ENCODE data around the gene TMED6.
A peak's percentile ranks its signal among the peaks of the same experiment; 100 is the strongest.

The TMED6 gene

DNA sequence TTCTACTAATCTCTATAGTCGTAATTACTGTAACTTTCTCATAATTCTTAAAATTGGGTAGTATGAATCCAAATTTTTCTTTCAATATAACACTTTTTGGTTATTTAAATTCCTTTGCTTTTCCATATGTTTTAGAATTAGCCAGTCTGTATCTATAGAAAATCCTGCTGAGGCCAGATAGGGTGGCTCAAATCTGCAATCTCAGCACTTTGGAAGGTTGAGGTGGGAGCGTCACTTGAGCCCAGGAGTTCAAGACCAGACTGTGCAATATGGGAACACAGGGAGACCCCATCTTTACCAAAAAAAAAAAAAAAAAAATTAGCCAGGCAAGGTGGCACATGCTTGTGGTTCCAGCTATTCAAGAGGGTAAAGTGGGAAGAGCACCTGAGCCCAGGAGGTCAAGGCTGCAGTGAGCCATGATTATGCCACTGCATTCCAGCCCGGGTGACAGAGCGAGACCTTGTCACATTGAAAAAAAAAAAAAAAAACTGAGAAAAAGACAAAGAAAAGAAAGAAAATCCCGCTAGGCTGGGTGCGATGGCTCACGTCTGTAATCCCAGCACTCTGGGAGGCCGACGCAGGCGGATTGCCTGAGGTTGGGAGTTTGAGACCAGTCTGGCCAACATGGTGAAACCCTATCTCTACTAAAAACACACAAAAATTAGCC, 24.9 kb upstream of the TMED6 start:
- no peak for TF ChIP-seq EZH2phosphoT487 (conservative IDR thresholded peaks at IDR 0.05; ENCODE audit: low read length)
- TF ChIP-seq, protein P1, sequence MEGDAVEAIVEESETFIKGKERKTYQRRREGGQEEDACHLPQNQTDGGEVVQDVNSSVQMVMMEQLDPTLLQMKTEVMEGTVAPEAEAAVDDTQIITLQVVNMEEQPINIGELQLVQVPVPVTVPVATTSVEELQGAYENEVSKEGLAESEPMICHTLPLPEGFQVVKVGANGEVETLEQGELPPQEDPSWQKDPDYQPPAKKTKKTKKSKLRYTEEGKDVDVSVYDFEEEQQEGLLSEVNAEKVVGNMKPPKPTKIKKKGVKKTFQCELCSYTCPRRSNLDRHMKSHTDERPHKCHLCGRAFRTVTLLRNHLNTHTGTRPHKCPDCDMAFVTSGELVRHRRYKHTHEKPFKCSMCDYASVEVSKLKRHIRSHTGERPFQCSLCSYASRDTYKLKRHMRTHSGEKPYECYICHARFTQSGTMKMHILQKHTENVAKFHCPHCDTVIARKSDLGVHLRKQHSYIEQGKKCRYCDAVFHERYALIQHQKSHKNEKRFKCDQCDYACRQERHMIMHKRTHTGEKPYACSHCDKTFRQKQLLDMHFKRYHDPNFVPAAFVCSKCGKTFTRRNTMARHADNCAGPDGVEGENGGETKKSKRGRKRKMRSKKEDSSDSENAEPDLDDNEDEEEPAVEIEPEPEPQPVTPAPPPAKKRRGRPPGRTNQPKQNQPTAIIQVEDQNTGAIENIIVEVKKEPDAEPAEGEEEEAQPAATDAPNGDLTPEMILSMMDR (IDR thresholded peaks at IDR 0.05; ENCODE audit: insufficient read depth, low read length, poor library complexity, severe bottlenecking), result no peak
- H3K27me3 ChIP-seq (ENCODE audit: low read length), result no peaks in the 10 kb centered on the region
- no peak overlapping the region for H3K9ac ChIP-seq (ENCODE audit: low read length)
- peaks cover 6% of the 10 kb centered on the region; the same call in 1 of the 2 replicates for H3K79me2 ChIP-seq (ENCODE audit: insufficient read depth, low read length)
- H4K20me1 ChIP-seq (ENCODE audit: low read depth, low read length), result no peaks in the 10 kb centered on the region
- no peak overlapping the region for H3K4me3 ChIP-seq (ENCODE audit: insufficient read depth, low read length, poor library complexity, severe bottlenecking)
- H3K27ac ChIP-seq (ENCODE audit: low read depth, low read length), result no peak overlapping the region
- H3K9me3 ChIP-seq (ENCODE audit: insufficient read depth, low read length), result no peaks in the 10 kb centered on the region
- H3K36me3 ChIP-seq (ENCODE audit: low read length), result peaks cover 5% of the 10 kb centered on the region
- H3K4me2 ChIP-seq (ENCODE audit: low read depth, low read length, poor library complexity, severe bottlenecking), result no peak overlapping the region
- H3K9me2 ChIP-seq (replicated peaks; ENCODE audit: insufficient read depth, low read length), result no peaks in the 10 kb centered on the region
- H2AFZ ChIP-seq (ENCODE audit: low read depth, low read length, severe bottlenecking), result no peak overlapping the region
- H3F3A ChIP-seq (ENCODE audit: insufficient read depth), result peaks cover 10% of the 10 kb centered on the region; the same call in 1 of the 2 replicates

DNA sequence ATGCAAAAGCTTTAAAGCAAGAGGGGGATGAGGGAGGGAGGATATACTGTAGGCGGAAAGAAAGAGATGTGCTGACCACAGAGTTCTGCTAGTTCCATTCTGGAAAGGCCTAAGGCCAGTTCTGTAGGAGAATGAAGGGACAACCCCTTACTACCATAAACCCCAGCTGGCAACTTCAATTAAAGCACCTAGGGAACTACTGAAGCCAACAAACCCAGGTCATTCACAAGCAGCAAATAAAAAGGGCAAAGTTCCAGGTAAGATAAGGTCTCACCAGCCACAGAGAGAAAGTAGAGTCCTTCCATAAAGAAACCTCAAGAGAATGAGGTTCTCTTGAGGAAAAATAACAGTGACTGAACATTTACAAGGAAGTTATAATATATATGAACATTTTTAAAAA, 21.4 kb upstream of the TMED6 start:
- Histone ChIP-seq H3K9ac (ENCODE audit: low read length) (no peak overlapping the region), H3K27me3 (ENCODE audit: low read length) (no peaks in the 10 kb centered on the region), H3K9me3 (ENCODE audit: insufficient read depth, low read length) (no peaks in the 10 kb centered on the region), H3K27ac (ENCODE audit: low read depth, low read length) (peak overlapping the region; percentile 4; the same call in 1 of the 2 replicates), H3K36me3 (ENCODE audit: low read length) (peaks cover 15% of the 10 kb centered on the region), H3K9me2 (replicated peaks; ENCODE audit: insufficient read depth, low read length) (no peaks in the 10 kb centered on the region), H2AFZ (ENCODE audit: low read depth, low read length, severe bottlenecking) (no peak overlapping the region), H3K4me3 (ENCODE audit: insufficient read depth, low read length, poor library complexity, severe bottlenecking) (no peak overlapping the region), H4K20me1 (ENCODE audit: low read depth, low read length) (no peaks in the 10 kb centered on the region), H3K79me2 (ENCODE audit: insufficient read depth, low read length) (no peaks in the 10 kb centered on the region), H3K4me2 (ENCODE audit: low read depth, low read length, poor library complexity, severe bottlenecking) (no peak overlapping the region), H3F3A (ENCODE audit: insufficient read depth) (peaks cover 10% of the 10 kb centered on the region; the same call in 1 of the 2 replicates)
- no peak for TF ChIP-seq EZH2phosphoT487 (conservative IDR thresholded peaks at IDR 0.05; ENCODE audit: low read length)
- TF ChIP-seq, protein P1 (IDR thresholded peaks at IDR 0.05; ENCODE audit: insufficient read depth, low read length, poor library complexity, severe bottlenecking), result no peak

DNA sequence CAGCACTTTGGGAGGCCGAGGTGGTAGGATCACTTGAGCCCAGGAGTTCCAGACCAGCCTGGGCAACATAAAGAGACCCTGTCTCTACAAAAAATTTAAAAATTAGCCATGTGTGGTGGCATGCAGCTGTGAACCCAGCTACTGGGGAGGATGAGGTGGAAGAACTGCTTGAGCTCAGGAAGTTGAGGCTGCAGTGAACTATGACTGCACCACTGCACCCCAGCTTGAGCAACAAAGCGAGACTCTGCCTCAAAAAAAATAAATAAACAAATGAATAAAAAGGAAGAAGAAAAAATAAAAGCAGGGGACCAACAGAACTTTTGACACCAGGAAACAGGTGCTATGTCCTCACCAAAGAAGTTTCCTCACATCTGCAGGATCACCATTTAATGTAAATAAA, 20.0 kb upstream of the TMED6 start:
- Histone ChIP-seq H2AFZ (ENCODE audit: low read depth, low read length, severe bottlenecking) (no peak overlapping the region), H3K9ac (ENCODE audit: low read length) (no peak overlapping the region), H3K9me3 (ENCODE audit: insufficient read depth, low read length) (no peaks in the 10 kb centered on the region), H3K79me2 (ENCODE audit: insufficient read depth, low read length) (no peaks in the 10 kb centered on the region), H3K9me2 (replicated peaks; ENCODE audit: insufficient read depth, low read length) (no peaks in the 10 kb centered on the region), H3K4me2 (ENCODE audit: low read depth, low read length, poor library complexity, severe bottlenecking) (peak overlapping the region; percentile 24), H4K20me1 (ENCODE audit: low read depth, low read length) (no peaks in the 10 kb centered on the region), H3K36me3 (ENCODE audit: low read length) (peaks cover 15% of the 10 kb centered on the region), H3K4me3 (ENCODE audit: insufficient read depth, low read length, poor library complexity, severe bottlenecking) (no peak overlapping the region), H3F3A (ENCODE audit: insufficient read depth) (peaks cover 10% of the 10 kb centered on the region; the same call in 1 of the 2 replicates), H3K27ac (ENCODE audit: low read depth, low read length) (peak overlapping the region; percentile 65), H3K27me3 (ENCODE audit: low read length) (no peaks in the 10 kb centered on the region)
- TF ChIP-seq, protein P1 (IDR thresholded peaks at IDR 0.05; ENCODE audit: insufficient read depth, low read length, poor library complexity, severe bottlenecking), result no peak
- TF ChIP-seq EZH2phosphoT487 (conservative IDR thresholded peaks at IDR 0.05; ENCODE audit: low read length), result no peak

Data from SU-DHL-6 (cell line).